GM08714 (cell line): ENCODE data around the gene ZNF516.

Source experiments
- H3K4me3 ChIP-seq: fragments of 200-500 bp; sonication (Bioruptor generic); 2 replicates; pipeline ENCODE4 v1.5.1; 2014; ENCODE audit warnings: mild to moderate bottlenecking, low read length, inconsistent platforms
- ZNF274 ChIP-seq: IDR thresholded peaks from 2 replicates; pipeline ENCODE4 v1.6.1; 2012; ENCODE audit warnings: mild to moderate bottlenecking, low read depth, low read length

ZNF516 gene

DNA sequence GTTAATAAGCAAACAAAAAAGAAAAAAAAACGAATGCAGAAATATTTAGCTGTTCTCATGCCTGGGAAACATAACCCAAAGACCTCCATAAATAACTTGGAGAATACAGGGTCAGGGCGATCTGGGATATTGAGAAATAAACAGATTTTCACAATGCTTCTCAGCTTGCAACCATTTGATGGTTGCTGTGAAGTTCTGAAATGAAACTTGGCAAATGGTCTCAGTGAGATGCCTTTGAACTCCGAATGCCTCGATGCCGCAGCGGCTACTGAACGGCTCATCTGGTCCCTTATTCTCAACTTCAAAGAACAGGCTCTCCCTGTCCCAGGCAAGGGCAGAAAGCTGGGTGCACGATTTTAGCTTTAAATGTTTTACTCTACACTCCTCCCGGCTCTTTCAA, 78.1 kb downstream of the ZNF516 start:
- TF ChIP-seq ZNF274, result no peak
- H3K4me3 ChIP-seq, result no peak overlapping the region

DNA sequence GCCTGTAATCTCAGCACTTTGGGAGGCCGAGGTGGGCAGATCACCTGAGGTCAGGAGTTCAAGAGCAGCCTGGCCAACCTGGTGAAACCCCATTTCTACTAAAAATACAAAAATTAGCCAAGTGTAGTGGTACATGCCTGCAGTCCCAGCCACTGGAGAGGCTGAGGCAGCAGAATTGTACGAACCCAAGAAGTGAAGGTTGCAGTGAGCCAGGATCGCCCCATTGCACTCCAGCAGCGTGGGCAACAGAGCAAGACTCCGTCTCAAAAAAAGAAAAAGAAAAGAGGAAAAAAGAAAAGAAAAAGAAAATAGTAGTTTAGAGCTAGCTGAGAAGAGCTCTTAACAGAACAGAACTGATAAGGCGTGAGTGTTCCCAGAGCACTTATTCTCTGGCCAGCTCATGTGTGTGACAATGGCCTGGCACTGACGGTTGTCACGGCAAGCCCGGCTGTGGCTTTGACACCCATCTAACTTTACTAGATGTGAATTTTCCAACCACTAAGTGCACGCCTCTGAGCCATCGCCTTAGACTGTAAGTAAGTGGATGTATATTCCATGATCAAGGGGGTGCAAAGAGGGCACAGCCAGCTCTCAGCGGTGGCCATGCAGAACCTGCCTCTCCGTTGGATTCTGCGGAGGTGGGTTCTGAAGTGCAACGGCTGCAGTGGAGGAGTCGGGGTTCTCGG, 80.0 kb downstream of the ZNF516 start:
- no peak for TF ChIP-seq ZNF274
- H3K4me3 ChIP-seq, result no peak overlapping the region

DNA sequence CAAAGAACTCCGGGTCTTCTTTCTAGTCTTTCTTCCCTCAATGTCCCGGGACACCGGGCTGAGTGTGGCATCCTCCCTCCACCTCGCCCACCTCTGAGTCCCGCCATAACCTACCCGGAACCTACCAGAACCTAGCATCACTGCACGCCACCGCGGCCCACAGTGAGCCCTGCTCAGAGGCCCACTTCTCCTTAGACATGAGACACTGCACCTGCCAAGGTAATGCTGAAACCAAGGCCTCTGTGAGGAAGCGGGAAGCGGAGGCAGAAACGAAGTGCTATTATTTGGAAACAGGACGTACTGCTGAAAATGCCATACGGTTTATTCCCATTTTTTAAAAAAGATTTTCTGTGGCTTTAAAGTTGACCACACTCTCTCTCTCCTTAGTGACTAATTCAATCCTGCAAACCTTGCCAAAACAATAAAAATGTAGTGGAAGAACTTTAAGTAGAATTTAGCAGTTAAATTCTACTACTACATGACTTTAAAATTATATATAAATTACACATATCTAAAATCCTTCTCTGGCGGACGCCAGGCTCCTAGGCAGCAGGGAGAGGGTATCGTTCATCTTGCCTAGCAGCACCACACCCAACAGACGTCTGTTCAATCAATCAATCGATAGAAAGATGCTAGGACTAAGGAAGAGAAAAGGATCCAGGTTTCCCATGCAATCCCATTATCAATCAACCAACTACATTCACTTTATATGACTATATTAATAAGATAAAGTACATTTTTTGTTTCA, 82.0 kb downstream of the ZNF516 start:
- H3K4me3 ChIP-seq, result no peak overlapping the region
- TF ChIP-seq ZNF274, result no peak

DNA sequence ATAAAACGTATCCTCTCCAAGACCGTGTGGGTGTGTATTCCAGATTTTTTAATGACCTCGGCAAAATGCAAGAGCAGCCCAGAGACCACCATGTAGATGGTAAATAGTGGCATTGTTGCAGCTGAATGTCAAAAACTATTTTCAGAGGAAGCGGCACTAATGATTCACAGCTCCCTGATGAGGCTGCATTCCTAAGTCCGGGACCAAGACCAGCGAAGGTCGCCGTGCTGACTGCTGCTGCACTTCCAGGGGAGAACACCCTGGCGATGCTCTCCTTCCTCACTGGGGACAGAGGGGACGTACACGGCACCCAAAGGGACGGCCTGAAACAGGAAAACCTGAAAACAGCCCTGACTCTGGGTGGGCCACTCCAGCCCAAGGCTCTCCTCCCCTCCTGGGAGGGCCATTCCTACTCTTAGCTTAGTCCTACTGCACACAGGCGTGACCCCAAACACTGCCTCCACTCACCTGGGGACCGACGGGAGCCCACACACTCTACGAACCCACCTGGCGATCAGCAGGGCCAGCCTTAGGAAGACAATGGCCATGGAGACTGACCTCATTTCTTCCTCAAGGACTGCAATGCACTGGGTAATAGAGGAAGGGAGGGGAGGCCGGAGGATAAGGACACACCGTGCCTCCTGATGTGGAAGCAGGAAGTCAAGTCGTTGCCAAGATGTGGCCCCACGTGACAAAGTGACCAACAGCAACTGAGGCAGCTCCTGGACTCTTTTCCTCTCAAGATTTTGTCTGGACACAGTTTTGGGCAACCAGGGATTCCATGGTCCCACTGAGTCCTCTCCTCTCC, 82.8 kb downstream of the ZNF516 start:
- no peak overlapping the region for H3K4me3 ChIP-seq
- no peak for TF ChIP-seq ZNF274

DNA sequence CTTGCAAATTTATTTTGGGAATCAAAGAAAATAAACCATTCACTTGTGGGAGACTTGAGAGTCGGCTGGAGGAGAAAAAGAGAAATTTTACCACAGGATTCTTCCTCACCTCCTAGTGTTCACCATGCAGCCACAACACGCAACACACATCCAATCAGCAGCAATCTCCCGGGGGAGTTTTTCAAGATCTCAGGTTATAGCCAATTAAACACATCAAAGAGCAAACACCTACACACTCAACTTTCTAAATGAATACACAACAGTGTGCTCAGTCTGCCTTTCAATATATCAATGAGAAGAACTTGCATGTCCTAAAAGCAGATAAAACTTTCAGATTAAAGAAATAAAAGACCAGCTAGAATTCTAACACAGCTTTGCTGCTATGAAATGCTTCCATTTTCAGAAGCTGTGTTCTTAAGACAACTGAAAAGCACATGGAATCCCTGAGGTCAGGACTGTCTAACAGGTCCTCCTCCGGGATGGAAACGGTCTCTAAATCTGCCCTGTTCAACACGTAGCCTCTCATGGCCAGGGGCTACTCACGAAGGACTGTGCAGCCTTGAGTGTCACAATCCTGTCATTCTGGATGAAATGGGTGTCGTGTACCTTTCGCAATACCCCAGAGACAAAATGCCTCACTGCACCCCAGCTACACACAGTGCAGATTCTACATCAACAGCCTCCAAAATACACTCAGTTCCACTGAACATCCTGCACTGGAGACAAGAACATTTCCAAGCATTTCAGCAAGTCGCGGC, 84.2 kb downstream of the ZNF516 start:
- H3K4me3 ChIP-seq, result no peak overlapping the region
- TF ChIP-seq ZNF274, result no peak

DNA sequence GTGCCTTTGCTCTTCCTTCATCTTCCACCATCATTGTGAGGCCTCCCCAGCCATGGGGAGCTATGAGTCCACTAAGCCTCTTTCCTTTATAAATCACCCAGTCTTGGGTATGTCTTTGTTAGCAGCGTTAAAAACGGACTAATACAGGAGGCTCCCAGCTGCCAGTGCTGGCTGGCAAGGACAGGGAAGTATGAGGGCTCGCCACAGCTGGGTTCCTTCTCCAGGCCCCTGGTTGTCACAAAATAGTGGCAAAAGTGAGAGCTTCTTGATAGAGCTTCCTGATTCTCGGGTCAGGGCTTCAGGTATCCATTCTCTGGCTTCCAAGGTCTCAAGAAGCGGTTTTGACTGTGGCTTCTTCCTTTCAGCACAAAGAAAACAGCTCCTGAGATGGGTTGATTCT, 85.0 kb downstream of the ZNF516 start:
- no peak for TF ChIP-seq ZNF274
- no peak overlapping the region for H3K4me3 ChIP-seq

DNA sequence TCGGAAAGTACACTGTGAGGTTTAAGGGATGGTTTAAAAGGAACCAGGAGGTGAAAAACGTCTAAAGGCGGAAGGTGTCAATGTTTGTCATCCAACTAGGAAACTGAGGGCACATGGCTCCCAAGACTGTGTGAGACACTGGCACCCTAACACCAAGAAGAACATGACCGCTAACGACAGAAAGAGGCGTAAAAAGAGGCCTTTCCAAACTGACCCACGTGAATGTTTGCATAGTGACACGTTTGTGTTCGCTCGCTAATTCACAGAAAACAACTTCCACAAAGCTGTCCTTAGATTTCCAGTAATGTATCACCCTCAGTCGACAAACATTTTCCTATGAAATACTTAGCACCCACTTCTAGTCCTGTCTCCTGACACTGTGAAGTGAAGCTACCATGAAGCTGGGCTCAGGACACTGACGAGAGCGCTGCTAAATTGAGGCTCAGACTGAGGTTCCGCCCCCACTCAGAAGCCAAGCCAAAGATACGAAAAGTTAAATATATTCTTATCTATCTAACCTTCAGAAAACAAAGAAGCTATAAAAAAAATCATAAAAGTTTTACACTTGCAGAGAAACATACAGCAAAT, 86.5 kb downstream of the ZNF516 start:
- no peak for TF ChIP-seq ZNF274
- no peak overlapping the region for H3K4me3 ChIP-seq

DNA sequence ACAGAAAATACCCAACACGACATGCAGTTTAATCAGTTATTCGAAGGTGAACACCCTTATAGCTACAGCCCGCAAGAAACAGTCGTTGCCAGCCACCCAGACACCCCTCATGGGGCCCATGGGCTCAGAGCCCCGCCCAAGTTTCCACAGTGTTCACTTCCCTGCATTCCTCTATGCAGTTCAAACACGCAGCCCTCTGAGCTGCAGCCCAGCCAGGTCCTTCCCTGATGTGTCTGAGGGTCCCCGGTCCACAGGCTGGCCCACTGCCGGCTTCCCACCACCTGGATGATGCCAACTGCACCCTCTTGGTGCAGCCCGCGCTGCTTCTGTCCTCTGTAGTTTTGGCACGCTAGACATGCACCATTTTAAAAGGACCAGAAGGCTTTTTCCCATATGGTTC, 87.4 kb downstream of the ZNF516 start:
- no peak for TF ChIP-seq ZNF274
- no peak overlapping the region for H3K4me3 ChIP-seq

DNA sequence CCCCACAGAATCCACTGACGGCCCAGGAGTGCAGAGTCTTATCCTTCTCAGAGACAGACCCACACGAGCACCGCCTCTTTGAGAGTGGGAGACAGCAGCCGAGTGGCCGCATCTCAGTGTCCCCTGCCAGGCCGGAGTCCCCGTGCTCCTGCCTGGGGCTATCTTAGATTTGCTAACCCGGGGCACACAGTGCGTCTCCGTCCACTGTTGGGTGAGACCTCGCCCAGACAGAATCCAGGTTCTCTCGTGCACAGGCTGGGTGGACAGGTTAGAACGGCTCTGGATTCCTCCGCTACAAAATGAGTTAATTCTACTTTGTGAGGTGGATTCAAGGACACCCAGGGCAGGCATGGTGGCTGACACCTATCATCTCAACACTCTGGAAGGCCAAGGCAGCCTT, 88.3 kb downstream of the ZNF516 start:
- no peak for TF ChIP-seq ZNF274
- H3K4me3 ChIP-seq, result no peak overlapping the region

DNA sequence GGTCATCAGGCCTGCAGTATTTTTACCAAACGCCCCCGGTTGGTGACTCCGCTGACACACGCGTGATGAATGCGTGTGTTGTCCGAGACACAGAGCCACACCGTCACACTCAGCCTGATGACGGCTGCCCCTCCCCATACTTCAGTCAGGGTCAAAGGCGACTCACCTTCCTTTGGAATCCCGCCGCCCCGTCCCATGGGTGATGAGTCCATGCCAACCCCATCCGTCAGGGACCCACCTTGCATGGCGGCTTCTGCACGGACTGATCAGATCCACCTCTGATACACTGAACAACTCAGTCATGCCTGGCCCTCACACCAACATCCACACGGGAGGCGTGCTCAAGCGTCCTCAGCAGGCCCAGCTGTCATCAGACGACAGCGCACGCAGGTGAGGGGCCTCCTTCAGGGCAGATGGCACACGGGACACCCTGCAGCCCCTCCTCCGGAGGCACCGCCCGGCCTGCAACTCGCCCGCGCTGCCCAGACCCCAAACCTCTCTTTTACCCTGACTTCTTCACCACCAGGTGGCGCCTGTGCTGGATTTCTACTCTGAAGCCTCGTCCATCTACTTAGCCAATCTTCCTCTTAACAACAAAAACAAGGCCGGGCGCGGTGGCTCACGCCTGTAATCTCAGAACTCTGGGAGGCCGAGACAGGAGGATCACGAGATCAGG, 89.2 kb downstream of the ZNF516 start:
- no peak for TF ChIP-seq ZNF274
- H3K4me3 ChIP-seq, result no peak overlapping the region

DNA sequence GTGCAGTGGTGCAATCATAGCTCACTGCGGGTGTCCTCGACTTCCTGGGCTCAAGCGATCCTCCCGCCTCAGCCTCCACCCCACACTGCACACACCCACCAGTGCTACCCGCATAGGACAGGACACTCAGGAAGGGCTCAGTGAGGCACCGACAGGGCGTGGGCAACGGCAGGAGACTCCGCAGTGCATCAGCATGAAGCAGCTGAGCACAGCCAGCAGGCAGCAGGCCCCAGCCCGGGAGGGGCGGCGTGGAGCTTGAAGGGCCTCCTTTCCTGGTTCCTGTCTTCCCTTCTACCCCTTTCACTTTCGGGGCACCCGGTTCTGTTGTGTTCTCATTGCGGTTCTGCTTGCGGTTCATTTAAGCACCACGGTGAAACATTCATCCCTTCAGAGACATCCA, 89.8 kb downstream of the ZNF516 start:
- no peak for TF ChIP-seq ZNF274
- no peak overlapping the region for H3K4me3 ChIP-seq

DNA sequence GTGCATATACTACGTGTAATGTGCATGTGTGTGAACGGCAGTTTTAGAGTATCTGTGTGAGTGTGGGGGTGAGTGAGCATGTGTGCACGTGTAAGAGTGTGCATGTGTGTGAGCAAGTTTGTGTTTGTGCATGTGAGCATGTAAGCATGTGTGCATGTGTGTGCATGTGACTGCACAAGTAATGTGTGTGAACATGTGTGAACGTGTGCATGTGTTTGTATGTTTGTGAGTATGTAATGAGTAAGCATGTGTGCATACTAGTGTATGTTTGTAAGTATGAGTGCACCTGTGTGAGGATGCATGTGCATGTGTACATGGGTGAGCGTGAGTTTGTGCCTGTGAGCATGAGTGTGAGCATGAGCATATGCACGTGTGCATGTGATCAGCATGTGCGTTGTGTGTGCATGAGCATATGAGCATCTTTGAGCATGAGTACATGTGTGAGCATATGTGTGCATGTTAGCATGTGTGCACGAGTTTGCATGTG, 90.7 kb downstream of the ZNF516 start:
- no peak for TF ChIP-seq ZNF274
- H3K4me3 ChIP-seq, result no peak overlapping the region
